PC-3 (cell line): ENCODE measurements around the gene GBF1.

ENCODE experiments used
- EZH2 ChIP-seq: fragments of 300-600 bp; sonication (generic); IDR thresholded peaks from one replicate; pipeline ENCODE4 v1.6.1; 2017; ENCODE audit warnings: antibody characterized with exemption, mild to moderate bottlenecking, low read length; ENCODE audit not compliant: unreplicated experiment
- EZH2phosphoT487 ChIP-seq: fragments of 300-600 bp; sonication (generic); IDR thresholded peaks from 2 replicates; pipeline ENCODE4 v1.6.1; 2018; ENCODE audit warnings: mild to moderate bottlenecking, antibody characterized with exemption, low read length, borderline replicate concordance
- TF ChIP-seq, protein P1 (sequence below): fragments of 300-600 bp; sonication (generic); conservative IDR thresholded peaks from 2 replicates; pipeline ENCODE4 v1.5.1; 2017; ENCODE audit warnings: antibody characterized with exemption, low read depth, mild to moderate bottlenecking, low read length

DNA sequence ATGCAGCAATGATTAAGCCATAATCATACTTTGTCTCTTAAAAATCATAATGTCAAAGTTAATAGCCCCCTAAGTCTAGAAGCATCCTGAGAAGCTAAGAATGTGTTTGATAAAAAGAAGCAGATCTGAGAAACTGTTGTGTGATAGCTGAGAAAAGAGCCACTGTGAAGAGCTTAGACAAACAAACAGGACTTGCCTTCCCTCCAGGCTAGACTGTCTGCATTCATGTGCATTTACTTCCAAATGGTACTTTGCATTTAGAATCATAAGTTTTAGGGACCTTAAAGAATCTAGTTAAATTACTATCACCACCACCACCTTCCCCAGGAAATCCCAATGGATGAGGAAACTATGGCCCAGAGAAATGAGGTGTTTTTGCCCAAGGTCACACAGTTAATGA lies 87.4 kb downstream of the GBF1 start:
- TF ChIP-seq, protein P1, sequence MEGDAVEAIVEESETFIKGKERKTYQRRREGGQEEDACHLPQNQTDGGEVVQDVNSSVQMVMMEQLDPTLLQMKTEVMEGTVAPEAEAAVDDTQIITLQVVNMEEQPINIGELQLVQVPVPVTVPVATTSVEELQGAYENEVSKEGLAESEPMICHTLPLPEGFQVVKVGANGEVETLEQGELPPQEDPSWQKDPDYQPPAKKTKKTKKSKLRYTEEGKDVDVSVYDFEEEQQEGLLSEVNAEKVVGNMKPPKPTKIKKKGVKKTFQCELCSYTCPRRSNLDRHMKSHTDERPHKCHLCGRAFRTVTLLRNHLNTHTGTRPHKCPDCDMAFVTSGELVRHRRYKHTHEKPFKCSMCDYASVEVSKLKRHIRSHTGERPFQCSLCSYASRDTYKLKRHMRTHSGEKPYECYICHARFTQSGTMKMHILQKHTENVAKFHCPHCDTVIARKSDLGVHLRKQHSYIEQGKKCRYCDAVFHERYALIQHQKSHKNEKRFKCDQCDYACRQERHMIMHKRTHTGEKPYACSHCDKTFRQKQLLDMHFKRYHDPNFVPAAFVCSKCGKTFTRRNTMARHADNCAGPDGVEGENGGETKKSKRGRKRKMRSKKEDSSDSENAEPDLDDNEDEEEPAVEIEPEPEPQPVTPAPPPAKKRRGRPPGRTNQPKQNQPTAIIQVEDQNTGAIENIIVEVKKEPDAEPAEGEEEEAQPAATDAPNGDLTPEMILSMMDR, result no peak
- TF ChIP-seq EZH2, result no peak
- no peak for TF ChIP-seq EZH2phosphoT487
